Keratinocyte (primary cell): ENCODE measurements around the gene INKA2. TPM values are rescaled to one million over a fixed set of nuclear protein-coding genes. Genes with fewer than 3 reads are reported as not detected.

Experiments
- DNase-seq: peaks from one replicate; pipeline ENCODE4 v3.0.0-alpha.2; 2011; ENCODE audit warnings: low read depth, missing footprints, low spot score
- FAIRE-seq: peaks from 2 replicates; lab custom pipeline; 2011; peaks lifted over from hg19 to GRCh38; lab: Jason Lieb, UNC
- H2AFZ ChIP-seq: 2 replicates; pipeline ENCODE4 v1.6.0; 2012; ENCODE audit warnings: low read length, control low read depth, inconsistent platforms; ENCODE audit not compliant: control insufficient read depth
- H3K27ac ChIP-seq: 2 replicates; pipeline ENCODE4 v1.5.1; 2011; ENCODE audit warnings: low read length; ENCODE audit not compliant: control insufficient read depth, insufficient read depth
- H3K27me3 ChIP-seq: 3 replicates; pipeline ENCODE4 v1.6.0; 2011; ENCODE audit warnings: low read length; ENCODE audit not compliant: control insufficient read depth, insufficient read depth; ENCODE audit errors: extremely low read depth
- H3K36me3 ChIP-seq, 2 experiments: 2 replicates in 1 of 2; 3 replicates in 1 of 2; pipeline ENCODE4 v1.5.1; 2011; ENCODE audit warnings: low read length in 2 of 2, mild to moderate bottlenecking in 1 of 2; ENCODE audit not compliant: control insufficient read depth in 2 of 2, insufficient read depth in 2 of 2; ENCODE audit errors: extremely low read depth in 1 of 2
- H3K4me1 ChIP-seq: 3 replicates; pipeline ENCODE4 v1.5.1; 2011; ENCODE audit warnings: low read length; ENCODE audit not compliant: control insufficient read depth, insufficient read depth; ENCODE audit errors: extremely low read depth
- H3K4me2 ChIP-seq: 3 replicates; pipeline ENCODE4 v1.6.0; 2011; ENCODE audit warnings: low read depth, low read length; ENCODE audit not compliant: control insufficient read depth, insufficient read depth; ENCODE audit errors: extremely low read depth
- H3K4me3 ChIP-seq, 3 experiments: fragments of 200-600 bp in 1 of 3; sonication (generic) in 1 of 3; 2 replicates in 2 of 3; 3 replicates in 1 of 3; pipeline ENCODE4 v1.5.1; 2011 to 2016; ENCODE audit warnings: low read length in 3 of 3, mild to moderate bottlenecking in 3 of 3, control low read depth in 2 of 3, inconsistent platforms in 1 of 3, low read depth in 1 of 3, mixed read lengths in 1 of 3, mixed run types in 1 of 3, moderate library complexity in 1 of 3; ENCODE audit not compliant: control insufficient read depth in 2 of 3, insufficient read depth in 2 of 3; ENCODE audit errors: extremely low read depth in 1 of 3
- H3K79me2 ChIP-seq: 2 replicates; pipeline ENCODE4 v1.6.0; 2012; ENCODE audit warnings: low read length; ENCODE audit not compliant: control insufficient read depth, insufficient read depth
- H3K9ac ChIP-seq: 3 replicates; pipeline ENCODE4 v1.6.0; 2011; ENCODE audit warnings: low read length; ENCODE audit not compliant: control insufficient read depth, insufficient read depth; ENCODE audit errors: extremely low read depth
- H3K9me1 ChIP-seq: 3 replicates; pipeline ENCODE4 v1.6.0; 2011; ENCODE audit warnings: low read length; ENCODE audit not compliant: control insufficient read depth, insufficient read depth; ENCODE audit errors: extremely low read depth
- H3K9me3 ChIP-seq: 2 replicates; pipeline ENCODE4 v1.5.1; 2012; ENCODE audit warnings: low read depth, low read length; ENCODE audit not compliant: control insufficient read depth
- H4K20me1 ChIP-seq: 3 replicates; pipeline ENCODE4 v1.6.0; 2011; ENCODE audit warnings: low read length; ENCODE audit not compliant: control insufficient read depth, insufficient read depth; ENCODE audit errors: extremely low read depth
- CTCF ChIP-seq, 3 experiments: IDR thresholded peaks in 1 of 3; conservative IDR thresholded peaks in 1 of 3; optimal IDR thresholded peaks in 1 of 3; 2 replicates in 2 of 3; 3 replicates in 1 of 3; pipeline versions ENCODE3 to v1.5.1; 2011; ENCODE audit warnings: low read length in 3 of 3, mild to moderate bottlenecking in 3 of 3, moderate library complexity in 2 of 3, control low read depth in 1 of 3, inconsistent platforms in 1 of 3; ENCODE audit not compliant: insufficient read depth in 2 of 3; ENCODE audit errors: extremely low read depth in 1 of 3
- EZH2 ChIP-seq: IDR thresholded peaks from one replicate; pipeline ENCODE4 v1.6.1; 2012; ENCODE audit warnings: inconsistent platforms, mild to moderate bottlenecking, low read length, moderate library complexity
- dilution Hi-C: fragments of 300-500 bp; cut with MboI; formaldehyde crosslinking; loops from one replicate; pipeline ENCODE4 v1.7.0; 2020; ENCODE audit warnings: low sequenced_read_pairs; ENCODE audit not compliant: extremely low pct_ligation_motif_present
- polyA plus RNA-seq, 5 experiments: library from polyadenylated mRNA; depleted of rRNA in 3 of 5; stranded (reverse) in 3 of 5; stranded (forward) in 1 of 5; unstranded in 1 of 5; fragments of >200 nt; gene quantifications; 1 replicate in 1 of 5; 2 replicates in 3 of 5; 3 replicates in 1 of 5; pipeline versions ENCODE4 v1.2.1 to v1.2.3, GENCODE V29; 2011 to 2012; ENCODE audit warnings: missing spikeins in 2 of 5, low read depth in 1 of 5, low replicate concordance in 1 of 5

Gene INKA2
- polyA plus RNA-seq, 1 donor (not counting 4 experiments of a cell fraction or from before 2014, with no cell fraction given): 2.7 TPM

- Histone ChIP-seq H4K20me1 (no peaks in the 10 kb centered on the region), H3K9ac (no peak overlapping the region), H3K9me3 (no peaks in the 10 kb centered on the region), H2AFZ (no peak overlapping the region), H3K36me3 (no peaks in the 10 kb centered on the region), H3K4me3 (no peak overlapping the region), H3K79me2 (no peaks in the 10 kb centered on the region), H3K4me2 (no peak overlapping the region), H3K27me3 (peaks cover 8% of the 10 kb centered on the region), H3K4me1 (no peaks in the 10 kb centered on the region), H3K27ac (no peak overlapping the region), H3K9me1 (no peaks in the 10 kb centered on the region)
- FAIRE-seq (no peak), DNase-seq (no peak)
- dilution Hi-C loops: no loop called here
- TF ChIP-seq EZH2 (no peak), CTCF (optimal IDR thresholded peaks at IDR 0.05 in 1 of 3, IDR thresholded peaks at IDR 0.05 in 1 of 3, conservative IDR thresholded peaks at IDR 0.05 in 1 of 3; ENCODE audit: extremely low read depth in 1 of 3, insufficient read depth in 2 of 3, low read length in 3 of 3) (no peak)
Measured at GRCh38 chr1:111745675-111746613, 6.7 kb upstream of the INKA2 start.

- no peaks in the 10 kb centered on the region for H3K79me2 ChIP-seq
- no peaks in the 10 kb centered on the region for H3K9me3 ChIP-seq
- no peaks in the 10 kb centered on the region for H3K36me3 ChIP-seq
- H3K9me1 ChIP-seq: no peaks in the 10 kb centered on the region
- no peak overlapping the region for H3K27ac ChIP-seq
- TF ChIP-seq CTCF (optimal IDR thresholded peaks at IDR 0.05 in 1 of 3, IDR thresholded peaks at IDR 0.05 in 1 of 3, conservative IDR thresholded peaks at IDR 0.05 in 1 of 3; ENCODE audit: extremely low read depth in 1 of 3, insufficient read depth in 2 of 3, low read length in 3 of 3) (no peak), EZH2 (no peak)
- H2AFZ ChIP-seq: no peak overlapping the region
- FAIRE-seq (no peak), DNase-seq (no peak)
- H3K9ac ChIP-seq: no peak overlapping the region
- no peaks in the 10 kb centered on the region for H4K20me1 ChIP-seq
- peaks cover 8% of the 10 kb centered on the region for H3K27me3 ChIP-seq
- dilution Hi-C loops: no loop called here
- H3K4me1 ChIP-seq: peaks cover 7% of the 10 kb centered on the region
- H3K4me3 ChIP-seq: no peak overlapping the region
- H3K4me2 ChIP-seq: no peak overlapping the region
Measured at GRCh38 chr1:111743679-111744101, 4.5 kb upstream of the INKA2 start.
